ENCODE results near the gene ABCC4. TPM values are rescaled to one million over a fixed set of nuclear protein-coding genes. Genes with fewer than 3 reads are reported as not detected.

The ABCC4 gene
- total RNA-seq, 1 donor from 2014 or later, result 20.9 TPM

DNA sequence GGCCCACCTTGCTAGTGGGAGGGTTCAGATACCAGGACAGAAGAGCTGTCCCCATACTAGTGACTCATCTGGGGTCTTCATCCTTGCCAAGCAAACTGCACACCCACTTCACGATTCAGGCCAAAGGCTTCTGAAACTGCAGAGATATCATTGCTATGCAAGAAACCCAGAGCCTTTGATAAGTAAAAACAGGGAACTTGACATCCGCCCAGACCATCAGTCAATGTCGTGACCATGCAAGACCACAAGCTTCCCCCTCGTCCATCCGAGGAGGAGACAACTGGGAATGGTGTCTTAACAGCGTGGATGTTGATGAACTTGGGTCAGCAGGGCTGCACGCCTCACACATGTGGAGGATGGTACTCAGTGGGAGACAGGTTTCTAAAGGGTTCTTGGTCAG, 58.0 kb downstream of the ABCC4 start:
- no peaks in the 10 kb centered on the region for H3K9me3 Mint-ChIP-seq
- H3K27ac Mint-ChIP-seq, result no peak overlapping the region
- intact Hi-C loops (cut with micrococcal nuclease), result no loop called here
- H3K36me3 Mint-ChIP-seq (ENCODE audit: low read depth), result peaks cover 11% of the 10 kb centered on the region
- no peaks in the 10 kb centered on the region for H3K27me3 Mint-ChIP-seq
- peaks cover 4% of the 10 kb centered on the region for H3K4me1 Mint-ChIP-seq
- no peak overlapping the region for H3K4me3 Mint-ChIP-seq
- DNase-seq, result no peak

DNA sequence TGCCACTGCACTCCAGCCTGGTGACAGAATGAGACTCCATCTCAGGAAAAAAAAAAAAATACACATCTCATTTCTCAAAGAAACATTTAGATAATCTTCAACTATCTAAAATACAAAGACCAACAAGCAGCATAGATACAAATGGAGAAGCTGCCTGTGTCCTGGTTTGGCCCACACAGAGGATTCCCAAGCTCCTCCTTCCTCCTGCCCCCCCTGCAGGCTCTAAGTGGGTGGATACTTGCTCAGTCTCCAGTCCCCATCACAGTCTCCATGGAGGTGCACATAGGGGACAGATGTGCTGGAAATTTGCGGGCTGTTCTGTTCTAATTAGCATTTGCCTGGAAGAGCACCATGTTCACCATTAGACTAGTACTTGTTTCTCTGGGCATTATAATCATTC, 59.9 kb downstream of the ABCC4 start:
- Mint-ChIP-seq H3K27ac (no peak overlapping the region), H3K4me1 (peaks cover 4% of the 10 kb centered on the region), H3K4me3 (no peak overlapping the region), H3K36me3 (ENCODE audit: low read depth) (peaks cover 6% of the 10 kb centered on the region), H3K9me3 (no peaks in the 10 kb centered on the region), H3K27me3 (no peaks in the 10 kb centered on the region)
- intact Hi-C loops (cut with micrococcal nuclease), result no loop called here
- no peak for DNase-seq

DNA sequence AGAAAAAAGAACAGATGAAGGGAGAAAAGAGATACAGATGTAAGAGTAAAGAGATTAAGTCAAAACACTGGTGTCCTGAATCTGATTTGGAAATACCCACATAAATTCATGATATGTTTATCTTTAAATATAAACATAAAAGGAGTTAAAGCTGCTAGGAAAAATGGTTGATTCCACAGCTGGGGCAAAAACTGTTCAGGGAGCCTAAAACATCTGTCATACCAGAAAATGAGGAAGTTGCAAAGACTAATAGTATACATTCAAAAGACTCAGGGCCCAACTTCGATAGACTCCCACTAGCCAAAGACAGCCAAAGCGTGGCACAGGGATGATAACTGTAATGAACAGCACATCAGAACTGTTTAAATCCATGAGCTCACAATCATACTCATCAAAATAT, 62.0 kb downstream of the ABCC4 start:
- Mint-ChIP-seq H3K4me3 (no peak overlapping the region), H3K36me3 (ENCODE audit: low read depth) (peaks cover 3% of the 10 kb centered on the region), H3K27me3 (no peaks in the 10 kb centered on the region), H3K4me1 (peaks cover 2% of the 10 kb centered on the region), H3K27ac (no peak overlapping the region), H3K9me3 (no peaks in the 10 kb centered on the region)
- DNase-seq, result no peak
- intact Hi-C loops (cut with micrococcal nuclease), result no loop called here

DNA sequence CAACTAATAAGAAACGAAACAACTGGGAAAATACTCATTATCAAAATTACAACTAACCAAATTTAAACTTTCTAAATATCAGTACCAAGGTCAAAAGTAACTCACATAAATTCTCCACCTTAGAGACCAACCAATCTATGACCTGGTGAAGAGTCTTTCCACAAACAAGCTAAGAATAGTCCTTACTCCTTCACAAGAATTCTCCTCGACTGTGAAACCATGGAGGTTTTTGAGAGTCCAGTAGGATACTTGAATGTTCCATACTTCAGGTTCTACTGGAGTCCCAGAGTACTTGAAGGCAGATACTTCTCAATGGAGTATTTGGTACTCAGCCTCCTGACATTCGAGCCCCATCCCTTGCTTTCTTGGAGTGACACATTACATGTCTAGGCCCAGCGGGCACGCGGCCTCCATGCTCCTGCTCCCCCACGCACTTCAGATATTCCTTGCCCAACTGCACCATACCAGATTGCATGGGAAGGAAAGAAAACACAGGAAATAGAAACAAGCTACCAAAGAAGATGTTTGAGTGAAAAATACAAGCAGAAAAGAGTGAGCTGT, 63.9 kb downstream of the ABCC4 start:
- DNase-seq, result no peak
- H3K27me3 Mint-ChIP-seq, result no peaks in the 10 kb centered on the region
- no peaks in the 10 kb centered on the region for H3K9me3 Mint-ChIP-seq
- peaks cover 2% of the 10 kb centered on the region for H3K4me1 Mint-ChIP-seq
- peaks cover 3% of the 10 kb centered on the region for H3K36me3 Mint-ChIP-seq (ENCODE audit: low read depth)
- no peak overlapping the region for H3K4me3 Mint-ChIP-seq
- H3K27ac Mint-ChIP-seq, result no peak overlapping the region
- intact Hi-C loops (cut with micrococcal nuclease), result no loop called here

GRCh38 chr13:95236774-95237173, 64.5 kb downstream of the ABCC4 start:
- peaks cover 2% of the 10 kb centered on the region for H3K4me1 Mint-ChIP-seq
- H3K9me3 Mint-ChIP-seq, result no peaks in the 10 kb centered on the region
- H3K27me3 Mint-ChIP-seq, result no peaks in the 10 kb centered on the region
- no peak for DNase-seq
- intact Hi-C loops (cut with micrococcal nuclease), result no loop called here
- H3K36me3 Mint-ChIP-seq (ENCODE audit: low read depth), result peaks cover 3% of the 10 kb centered on the region
- no peak overlapping the region for H3K4me3 Mint-ChIP-seq
- H3K27ac Mint-ChIP-seq, result no peak overlapping the region

GRCh38 chr13:95235974-95236373, 65.3 kb downstream of the ABCC4 start:
- no peaks in the 10 kb centered on the region for H3K27me3 Mint-ChIP-seq
- no peak overlapping the region for H3K27ac Mint-ChIP-seq
- intact Hi-C loops (cut with micrococcal nuclease), result no loop called here
- peaks cover 3% of the 10 kb centered on the region for H3K36me3 Mint-ChIP-seq (ENCODE audit: low read depth)
- no peak for DNase-seq
- no peak overlapping the region for H3K4me3 Mint-ChIP-seq
- H3K9me3 Mint-ChIP-seq, result no peaks in the 10 kb centered on the region
- peaks cover 2% of the 10 kb centered on the region for H3K4me1 Mint-ChIP-seq

DNA sequence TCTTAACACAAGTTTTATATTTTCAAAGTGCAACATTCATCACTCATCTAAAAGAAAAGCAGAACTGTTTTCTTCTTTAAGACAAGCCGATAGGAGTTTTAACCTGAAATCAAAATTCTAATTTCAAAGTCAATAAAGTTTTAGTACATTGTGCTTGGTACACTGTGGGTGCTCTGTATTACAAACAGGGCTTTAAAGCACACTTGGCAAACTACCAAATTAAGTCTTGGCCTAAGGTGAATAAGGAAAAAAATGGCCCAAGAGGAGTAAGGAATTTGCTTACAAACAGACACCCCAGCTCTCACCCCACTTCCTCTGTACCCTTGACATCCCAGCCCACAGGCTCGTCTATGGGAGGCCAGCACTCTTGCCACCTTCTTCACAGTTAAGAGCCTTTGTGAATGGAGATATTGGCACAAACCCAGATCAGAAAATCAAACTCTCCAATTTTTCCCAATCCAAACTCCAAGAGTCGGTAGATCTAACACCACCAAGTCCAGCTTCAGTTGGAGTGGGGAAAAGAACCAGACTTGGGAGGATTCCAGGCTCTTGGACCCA, 66.0 kb downstream of the ABCC4 start:
- H3K4me3 Mint-ChIP-seq, result no peak overlapping the region
- no peaks in the 10 kb centered on the region for H3K27me3 Mint-ChIP-seq
- no peak overlapping the region for H3K27ac Mint-ChIP-seq
- DNase-seq, result no peak
- intact Hi-C loops (cut with micrococcal nuclease), result no loop called here
- peaks cover 3% of the 10 kb centered on the region for H3K36me3 Mint-ChIP-seq (ENCODE audit: low read depth)
- H3K9me3 Mint-ChIP-seq, result no peaks in the 10 kb centered on the region
- H3K4me1 Mint-ChIP-seq, result peaks cover 2% of the 10 kb centered on the region

DNA sequence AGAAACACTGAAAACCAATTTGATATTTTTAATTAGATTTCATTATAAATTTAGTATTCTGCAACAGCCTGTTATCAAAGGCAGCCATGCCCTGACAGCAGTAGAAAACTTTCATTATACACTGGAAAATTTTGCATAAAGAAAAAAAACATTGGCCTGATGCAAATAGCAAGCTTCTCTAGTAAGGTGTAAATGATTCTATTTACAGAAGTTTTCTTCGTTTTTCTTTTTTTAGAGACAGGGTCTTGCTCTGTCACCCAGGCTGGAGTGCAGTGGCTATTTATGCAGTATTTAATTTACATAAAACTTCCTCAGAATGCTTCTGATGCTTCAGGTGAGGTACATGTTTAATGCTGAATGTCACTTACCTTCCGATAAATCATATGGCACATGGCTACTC, 67.0 kb downstream of the ABCC4 start:
- Mint-ChIP-seq H3K27me3 (no peaks in the 10 kb centered on the region), H3K4me1 (peaks cover 2% of the 10 kb centered on the region), H3K9me3 (no peaks in the 10 kb centered on the region), H3K4me3 (no peak overlapping the region), H3K36me3 (ENCODE audit: low read depth) (no peaks in the 10 kb centered on the region), H3K27ac (no peak overlapping the region)
- no peak for DNase-seq
- intact Hi-C loops (cut with micrococcal nuclease), result no loop called here

GRCh38 chr13:95233026-95233635, 68.1 kb downstream of the ABCC4 start:
- no peak for DNase-seq
- Mint-ChIP-seq H3K4me1 (peaks cover 4% of the 10 kb centered on the region), H3K36me3 (ENCODE audit: low read depth) (no peaks in the 10 kb centered on the region), H3K9me3 (no peaks in the 10 kb centered on the region), H3K27ac (no peak overlapping the region), H3K27me3 (no peaks in the 10 kb centered on the region), H3K4me3 (no peak overlapping the region)
- intact Hi-C loops (cut with micrococcal nuclease), result no loop called here

DNA sequence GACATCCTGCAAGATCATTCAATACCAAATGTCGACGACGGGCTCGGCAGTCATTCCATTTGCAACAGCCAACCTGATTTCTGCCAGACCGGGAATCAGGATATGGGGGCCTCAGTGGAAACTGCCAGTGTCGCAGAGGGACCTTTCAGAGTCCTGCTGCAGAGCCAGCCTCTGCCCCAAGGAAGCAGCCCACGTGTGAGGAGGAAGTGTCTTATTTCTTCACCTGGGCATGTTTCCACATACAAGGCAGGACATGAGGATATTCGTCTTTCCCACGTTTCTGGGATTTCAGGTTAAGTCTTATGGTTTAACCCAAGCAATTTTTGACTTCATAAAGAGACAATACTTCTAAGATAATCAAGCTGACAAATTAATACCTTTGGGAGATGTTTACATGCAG, 69.9 kb downstream of the ABCC4 start:
- intact Hi-C loops (cut with micrococcal nuclease), result no loop called here
- DNase-seq, result no peak
- no peaks in the 10 kb centered on the region for H3K9me3 Mint-ChIP-seq
- H3K36me3 Mint-ChIP-seq (ENCODE audit: low read depth), result no peaks in the 10 kb centered on the region
- no peak overlapping the region for H3K4me3 Mint-ChIP-seq
- H3K27ac Mint-ChIP-seq, result no peak overlapping the region
- no peaks in the 10 kb centered on the region for H3K27me3 Mint-ChIP-seq
- peaks cover 14% of the 10 kb centered on the region for H3K4me1 Mint-ChIP-seq

DNA sequence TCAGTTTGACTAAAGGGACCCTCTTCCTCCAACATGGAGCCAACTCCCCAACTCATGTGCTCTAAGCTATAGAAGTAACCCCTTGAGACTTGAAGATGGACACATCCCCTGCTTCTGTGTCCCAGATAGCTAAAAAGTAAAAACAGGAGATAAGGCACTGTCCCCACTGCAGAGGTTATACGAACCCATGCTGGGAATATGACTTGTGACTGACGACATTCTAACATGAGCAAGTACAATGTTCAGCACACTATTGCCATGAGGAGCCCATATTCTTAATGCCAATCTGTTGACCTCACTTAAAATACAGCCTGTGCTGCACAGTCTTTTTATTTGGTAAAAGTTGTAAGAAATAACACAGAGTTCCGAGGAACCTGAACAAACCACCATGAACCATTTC, 71.4 kb downstream of the ABCC4 start:
- H3K9me3 Mint-ChIP-seq, result no peaks in the 10 kb centered on the region
- DNase-seq, result no peak
- no peak overlapping the region for H3K27ac Mint-ChIP-seq
- no peaks in the 10 kb centered on the region for H3K27me3 Mint-ChIP-seq
- H3K36me3 Mint-ChIP-seq (ENCODE audit: low read depth), result no peaks in the 10 kb centered on the region
- H3K4me1 Mint-ChIP-seq, result peaks cover 12% of the 10 kb centered on the region
- intact Hi-C loops (cut with micrococcal nuclease), result no loop called here
- H3K4me3 Mint-ChIP-seq, result no peak overlapping the region

- Mint-ChIP-seq H3K9me3 (no peaks in the 10 kb centered on the region), H3K4me1 (peaks cover 12% of the 10 kb centered on the region), H3K27me3 (no peaks in the 10 kb centered on the region), H3K4me3 (no peak overlapping the region), H3K27ac (no peak overlapping the region), H3K36me3 (ENCODE audit: low read depth) (no peaks in the 10 kb centered on the region)
- intact Hi-C loops (cut with micrococcal nuclease), result no loop called here
- DNase-seq, result no peak
These were observed 73.1 kb downstream of the ABCC4 start for GRCh38 chr13:95228130-95228529.

DNA sequence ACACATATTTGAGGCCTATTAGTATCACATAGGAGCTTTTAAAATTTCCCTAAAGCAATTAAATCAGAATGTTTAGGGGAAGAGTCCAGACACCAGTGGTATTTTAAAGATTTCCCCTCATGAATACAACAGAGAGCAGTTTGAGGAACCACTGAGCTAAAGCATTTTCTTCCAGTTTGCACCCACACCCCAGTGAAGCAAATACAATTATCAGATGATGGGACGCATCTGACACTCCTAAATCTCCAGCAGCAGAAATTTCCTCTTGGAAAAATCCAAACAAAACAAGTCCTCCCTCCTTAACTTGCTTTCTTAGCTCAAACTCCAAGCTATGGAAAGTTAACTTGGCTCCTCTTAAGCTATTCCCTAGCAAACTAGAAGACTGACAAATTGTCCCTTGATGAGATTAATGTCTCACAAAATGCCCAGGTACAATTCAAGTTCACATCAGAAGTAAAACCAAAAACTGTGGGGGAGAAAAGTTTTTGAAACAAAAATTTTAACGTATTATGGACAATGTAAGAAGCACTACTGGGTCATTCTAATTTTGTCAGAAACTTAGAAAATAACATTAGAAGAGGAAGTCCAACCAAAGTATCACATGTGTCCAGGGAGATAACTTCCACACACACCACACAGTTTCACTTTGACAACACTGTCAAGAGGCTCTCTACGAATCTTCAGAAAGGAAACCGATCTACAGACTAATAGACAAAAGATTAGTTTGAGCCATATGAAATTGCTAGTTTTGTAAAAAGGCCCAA, 74.1 kb downstream of the ABCC4 start:
- Mint-ChIP-seq H3K27me3 (no peaks in the 10 kb centered on the region), H3K4me3 (no peak overlapping the region), H3K9me3 (no peaks in the 10 kb centered on the region), H3K27ac (no peak overlapping the region), H3K36me3 (ENCODE audit: low read depth) (no peaks in the 10 kb centered on the region), H3K4me1 (peaks cover 12% of the 10 kb centered on the region)
- no peak for DNase-seq
- intact Hi-C loops (cut with micrococcal nuclease), result no loop called here

- no peak for DNase-seq
- H3K4me3 Mint-ChIP-seq, result no peak overlapping the region
- H3K27me3 Mint-ChIP-seq, result no peaks in the 10 kb centered on the region
- peaks cover 12% of the 10 kb centered on the region for H3K4me1 Mint-ChIP-seq
- H3K36me3 Mint-ChIP-seq (ENCODE audit: low read depth), result no peaks in the 10 kb centered on the region
- no peaks in the 10 kb centered on the region for H3K9me3 Mint-ChIP-seq
- intact Hi-C loops (cut with micrococcal nuclease), result no loop called here
- no peak overlapping the region for H3K27ac Mint-ChIP-seq
These were observed 74.8 kb downstream of the ABCC4 start for GRCh38 chr13:95226476-95226875.

Measured in activated CD4-positive, alpha-beta T cell treated with anti-CD3 and anti-CD28 coated beads, Interleukin-2, amount 10 ng/mL, durations not matched to agents 24 days and 14 days (primary cell).